HAP-1 (cell line): ENCODE measurements around the gene FAM219B.

ENCODE experiments used
- DNase-seq, 2 experiments: peaks; one replicate each; pipeline ENCODE4 v3.0.0-alpha.2; 2016 to 2020; ENCODE audit warnings: low spot score in 2 of 2
- H3K27me3 ChIP-seq: fragments of 250-450 bp; sonication (Bioruptor Pico); 2 replicates; pipeline ENCODE4 v1.5.1; 2020; ENCODE audit warnings: low read depth, mild to moderate bottlenecking, moderate library complexity
- H3K36me3 ChIP-seq: fragments of 250-450 bp; sonication (Bioruptor Pico); replicated peaks from 2 replicates; pipeline ENCODE4 v1.5.1; 2020; ENCODE audit warnings: mild to moderate bottlenecking
- H3K4me1 ChIP-seq: fragments of 250-450 bp; sonication (Bioruptor Pico); 2 replicates; pipeline ENCODE4 v1.5.1; 2020; ENCODE audit warnings: mild to moderate bottlenecking
- H3K4me3 ChIP-seq: fragments of 250-450 bp; sonication (Bioruptor Pico); 2 replicates; pipeline ENCODE4 v1.5.1; 2020; ENCODE audit warnings: mild to moderate bottlenecking, moderate library complexity
- H3K9me3 ChIP-seq: fragments of 250-450 bp; sonication (Bioruptor Pico); 2 replicates; pipeline ENCODE4 v1.5.1; 2020; ENCODE audit warnings: mild to moderate bottlenecking, moderate library complexity
- in situ Hi-C: fragments of 300-500 bp; cut with MboI; formaldehyde crosslinking; loops from 3 replicates; pipeline ENCODE4 v1.14.3; 2020; ENCODE audit warnings: low sequenced_read_pairs, inconsistent platforms, mixed read lengths

FAM219B gene

DNA sequence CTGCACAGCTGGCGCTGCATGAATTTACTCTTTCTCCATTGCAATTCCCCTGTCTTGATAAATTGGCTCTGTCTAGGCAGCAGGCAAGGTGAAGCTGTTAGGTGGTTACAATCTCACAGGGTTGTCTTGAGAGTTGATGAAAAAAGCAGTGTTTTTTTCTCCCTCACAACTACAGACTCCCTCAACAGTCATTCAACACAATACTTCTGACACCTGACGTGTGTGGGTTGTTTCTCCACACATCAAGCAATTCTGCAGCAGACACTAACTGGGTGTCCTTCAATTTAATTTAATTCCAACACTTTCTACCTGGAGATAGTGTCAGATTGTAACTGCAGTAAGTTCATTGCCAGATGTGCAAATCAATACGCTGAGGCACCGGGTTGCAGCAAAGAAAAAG is 28.4 kb downstream of the FAM219B start:
- Histone ChIP-seq H3K9me3 (peaks cover 18% of the 10 kb centered on the region), H3K27me3 (no peaks in the 10 kb centered on the region), H3K4me3 (no peak overlapping the region), H3K36me3 (no peaks in the 10 kb centered on the region), H3K4me1 (peaks cover 8% of the 10 kb centered on the region)
- DNase-seq: peak in 1 of 2 experiments; percentile 2
- in situ Hi-C loops: no loop called here

DNA sequence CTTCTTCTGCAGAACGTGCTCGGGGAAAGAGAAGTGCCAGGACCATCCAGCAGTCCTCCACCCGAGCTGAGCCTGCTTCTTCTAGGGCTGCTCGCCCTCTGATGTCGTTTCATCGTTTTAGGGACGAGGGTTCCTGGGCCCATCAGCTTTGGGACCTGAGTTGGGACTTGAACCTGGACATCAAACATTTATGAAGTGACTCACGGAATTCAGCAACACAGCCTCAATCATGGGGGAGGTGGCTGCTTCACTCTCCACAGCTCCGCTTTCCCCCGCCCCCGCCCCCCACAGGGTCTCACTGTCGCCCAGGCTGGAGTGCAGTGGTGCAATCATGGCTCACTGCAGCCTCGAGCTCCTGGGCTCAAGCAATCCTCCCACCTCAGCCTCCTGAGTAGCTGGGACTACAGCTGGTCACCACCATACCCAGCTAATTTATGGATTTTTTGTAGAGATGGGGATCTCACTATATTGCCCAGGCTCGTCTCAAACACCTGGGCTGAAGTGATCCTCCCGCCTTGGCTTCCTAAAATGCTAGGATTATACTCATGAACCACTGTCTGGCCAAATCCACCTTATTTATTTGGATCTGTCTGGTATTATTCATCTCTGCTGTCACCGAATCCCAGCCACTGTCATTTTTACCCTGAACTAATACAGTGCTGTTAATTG is 32.8 kb downstream of the FAM219B start:
- Histone ChIP-seq H3K9me3 (peaks cover 2% of the 10 kb centered on the region; the same call in 1 of the 2 replicates), H3K4me1 (peaks cover 34% of the 10 kb centered on the region), H3K4me3 (peak overlapping the region; percentile 100), H3K27me3 (no peaks in the 10 kb centered on the region), H3K36me3 (peaks cover 11% of the 10 kb centered on the region)
- in situ Hi-C loops: no loop called here
- DNase-seq: peak; percentile 3 to 56

DNA sequence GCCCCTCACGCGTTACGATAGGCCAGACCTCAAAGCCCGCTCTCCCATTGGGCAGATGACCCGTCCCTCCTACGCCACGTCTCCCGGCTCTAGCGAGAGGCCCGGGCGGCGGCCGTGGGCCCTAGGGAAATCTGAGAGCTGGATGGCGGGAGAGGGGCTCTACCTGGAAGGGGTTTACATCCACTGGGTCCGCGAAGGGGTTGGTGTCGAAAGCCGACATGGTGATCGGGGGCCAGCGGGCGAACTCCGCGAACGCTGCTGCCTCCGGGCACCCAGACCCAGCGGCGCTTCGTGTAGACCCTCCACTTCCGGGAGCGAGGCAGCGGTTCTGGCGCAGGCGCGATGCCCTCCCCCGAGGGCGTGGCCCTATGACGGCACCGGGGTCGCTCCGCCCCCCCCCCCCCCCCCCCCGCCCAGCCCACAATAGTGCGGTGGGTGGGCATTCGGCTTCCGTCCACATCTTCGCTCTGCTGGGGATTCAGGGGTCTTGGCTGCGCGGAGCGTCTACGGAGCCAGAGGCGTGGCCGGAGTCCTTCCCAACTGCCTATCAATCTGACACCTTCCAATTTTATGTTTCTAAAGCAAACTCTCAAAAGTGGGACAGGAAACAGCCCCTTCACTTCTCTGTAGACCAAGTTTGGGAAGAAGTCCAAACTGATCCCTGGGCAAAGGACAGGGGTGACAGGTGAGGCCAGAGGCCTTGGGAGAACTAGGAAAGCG is 33.5 kb downstream of the FAM219B start, which contains the start of gene SCAMP2:
Gene SCAMP2, minus strand, starts transcription at position 330 of the 720 bp plus-strand sequence. Its CDS starts 110 bp downstream, at position 220.
- H3K4me1 ChIP-seq: peaks cover 34% of the 10 kb centered on the region
- H3K27me3 ChIP-seq: no peaks in the 10 kb centered on the region
- H3K36me3 ChIP-seq: peaks cover 18% of the 10 kb centered on the region
- DNase-seq: peak; percentile 100
- H3K4me3 ChIP-seq: peak within 1 kb of the TSS; percentile 100
- in situ Hi-C loops: no loop called here
- H3K9me3 ChIP-seq: peaks cover 3% of the 10 kb centered on the region

DNA sequence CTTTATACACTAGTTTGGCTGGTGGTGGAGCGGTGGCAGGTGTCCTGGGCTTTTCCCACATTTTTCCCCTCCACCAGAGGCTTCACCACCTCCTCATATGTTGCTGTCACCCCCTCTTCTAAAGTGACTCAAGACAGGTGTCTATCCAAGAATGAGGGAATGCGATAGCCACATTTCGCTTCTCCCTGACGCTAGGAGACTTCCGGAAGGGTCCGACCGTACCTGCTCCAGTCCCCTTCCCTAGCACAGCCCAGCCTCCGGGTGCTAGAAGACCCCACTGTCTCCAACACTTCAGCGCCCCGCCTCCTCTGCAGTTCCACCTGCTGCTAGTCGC is 34.0 kb downstream of the FAM219B start:
- Histone ChIP-seq H3K9me3 (peaks cover 4% of the 10 kb centered on the region), H3K4me1 (peaks cover 34% of the 10 kb centered on the region), H3K36me3 (peaks cover 23% of the 10 kb centered on the region), H3K27me3 (no peaks in the 10 kb centered on the region), H3K4me3 (peak overlapping the region; percentile 100)
- in situ Hi-C loops: no loop called here
- DNase-seq: no peak

DNA sequence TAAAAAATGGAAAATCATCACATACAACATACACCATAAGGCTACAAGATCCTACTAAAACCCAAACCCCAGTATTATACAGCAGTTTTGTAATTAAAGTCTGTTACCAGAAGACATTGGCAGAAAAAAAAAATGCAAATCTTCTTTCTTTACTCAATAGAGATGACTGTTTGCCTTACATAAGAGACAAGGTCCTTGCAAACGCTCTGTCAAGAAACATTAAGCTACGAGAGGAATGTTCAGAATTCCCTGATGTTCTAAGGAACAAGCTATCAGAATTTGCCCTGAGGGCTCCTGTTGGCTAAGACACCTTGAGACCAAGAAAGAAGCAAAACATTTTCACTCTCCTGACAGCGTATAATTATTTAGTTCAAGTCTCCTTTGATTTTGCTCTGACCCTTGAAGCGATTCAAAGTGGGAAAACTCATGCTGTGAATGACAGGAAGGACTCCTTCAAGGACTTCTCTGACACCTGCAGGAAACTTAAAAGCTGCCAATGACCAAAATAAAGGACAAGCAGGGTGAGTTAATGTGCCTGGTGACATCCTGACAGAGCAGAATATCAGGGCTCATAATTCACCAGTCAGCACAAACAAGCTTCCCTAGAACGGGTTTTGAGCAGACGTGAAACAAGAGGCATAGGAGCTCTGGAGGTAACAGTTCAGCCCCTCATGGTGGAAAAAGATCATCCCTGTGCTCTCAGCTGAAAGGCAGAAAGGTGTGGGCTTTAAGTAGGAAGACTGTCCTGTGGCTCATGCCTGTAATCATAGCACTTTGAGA is 36.0 kb downstream of the FAM219B start:
- peaks cover 30% of the 10 kb centered on the region for H3K36me3 ChIP-seq
- peaks cover 4% of the 10 kb centered on the region for H3K9me3 ChIP-seq
- no peak overlapping the region for H3K4me3 ChIP-seq
- peaks cover 34% of the 10 kb centered on the region for H3K4me1 ChIP-seq
- H3K27me3 ChIP-seq: no peaks in the 10 kb centered on the region
- DNase-seq: peak; percentile 74 to 84
- in situ Hi-C loops: no loop called here

DNA sequence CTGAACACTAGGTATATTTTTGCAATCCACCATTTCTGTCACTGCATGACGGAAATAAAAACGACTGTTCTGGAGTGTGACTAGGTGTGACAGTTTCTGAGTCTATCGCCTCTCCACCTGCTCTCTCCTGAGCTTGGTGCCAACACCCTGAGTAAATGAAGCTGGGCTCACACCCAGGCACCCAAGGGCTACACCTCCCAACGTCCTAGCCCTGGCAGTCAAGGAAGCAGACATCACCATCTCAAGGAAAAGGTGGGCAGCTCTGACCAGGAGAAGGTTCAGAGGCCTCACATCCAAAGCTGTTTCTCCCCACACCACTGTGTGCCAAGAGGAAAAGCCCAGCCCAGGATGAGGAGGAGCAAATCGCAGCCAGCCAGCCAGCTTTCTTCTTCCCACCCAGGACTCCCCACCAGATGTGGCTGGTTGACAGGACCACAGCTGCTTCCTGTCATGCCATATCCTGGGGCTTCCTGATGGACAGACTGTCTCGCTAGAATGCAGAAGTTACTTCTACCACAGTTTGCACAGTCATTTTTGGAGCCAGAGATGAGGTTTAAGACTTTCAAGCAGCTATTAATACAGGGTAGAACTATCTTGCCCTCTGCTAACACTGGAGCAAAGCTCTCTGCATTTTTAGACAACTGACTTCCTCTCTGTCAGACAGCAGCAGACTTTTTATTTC is 36.8 kb downstream of the FAM219B start:
- peaks cover 30% of the 10 kb centered on the region for H3K36me3 ChIP-seq
- no peak for DNase-seq
- no peaks in the 10 kb centered on the region for H3K27me3 ChIP-seq
- H3K4me3 ChIP-seq: no peak overlapping the region
- in situ Hi-C loops: no loop called here
- H3K9me3 ChIP-seq: peaks cover 2% of the 10 kb centered on the region; the same call in 1 of the 2 replicates
- H3K4me1 ChIP-seq: peaks cover 34% of the 10 kb centered on the region

DNA sequence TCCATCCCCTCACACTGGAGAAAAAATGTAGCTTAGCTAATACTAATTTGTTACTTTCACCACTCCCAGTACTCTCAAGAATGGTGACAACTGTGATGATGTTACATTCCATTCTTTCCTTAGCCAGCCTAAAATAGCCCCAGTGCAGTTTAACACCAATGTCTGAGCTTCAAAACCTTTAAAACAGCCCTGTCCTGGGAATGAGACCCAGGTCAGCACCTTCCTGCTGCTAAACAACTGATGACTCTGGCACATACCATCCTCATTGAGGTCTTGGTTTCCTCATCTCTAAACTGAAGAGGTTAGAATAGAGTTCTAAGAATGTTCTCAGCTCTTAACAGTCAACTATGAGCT is 37.3 kb downstream of the FAM219B start:
- no peaks in the 10 kb centered on the region for H3K27me3 ChIP-seq

DNA sequence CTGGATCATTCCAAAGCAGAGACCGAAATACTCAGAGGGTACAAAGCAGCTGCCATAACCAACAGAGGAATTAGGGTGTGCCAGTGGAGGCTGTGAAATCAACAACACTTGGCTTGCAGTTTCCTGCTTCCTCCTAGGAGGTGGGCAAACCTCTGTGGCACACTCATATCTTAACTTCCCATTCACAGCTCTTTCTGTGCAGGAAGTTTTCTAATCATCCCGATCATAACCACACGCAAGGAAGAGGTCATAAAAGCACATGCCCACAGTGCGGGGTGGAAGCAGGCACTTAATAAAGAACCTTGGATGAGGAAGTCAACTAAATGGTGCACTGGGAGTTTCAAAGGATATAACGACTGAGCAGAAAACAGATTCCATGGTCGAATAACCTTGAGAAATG is 38.6 kb downstream of the FAM219B start:
- H3K4me1 ChIP-seq: peaks cover 26% of the 10 kb centered on the region
- no peak for DNase-seq
- peaks cover 2% of the 10 kb centered on the region; the same call in 1 of the 2 replicates for H3K9me3 ChIP-seq
- no peaks in the 10 kb centered on the region for H3K27me3 ChIP-seq
- H3K36me3 ChIP-seq: peaks cover 34% of the 10 kb centered on the region
- in situ Hi-C loops: no loop called here
- no peak overlapping the region for H3K4me3 ChIP-seq

More for the DNA sequence above, 37.3 kb downstream of the FAM219B start:
- H3K36me3 ChIP-seq: peaks cover 33% of the 10 kb centered on the region
- peaks cover 34% of the 10 kb centered on the region for H3K4me1 ChIP-seq
- H3K4me3 ChIP-seq: no peak overlapping the region
- DNase-seq: no peak
- peaks cover 2% of the 10 kb centered on the region; the same call in 1 of the 2 replicates for H3K9me3 ChIP-seq
- in situ Hi-C loops: no loop called here

DNA sequence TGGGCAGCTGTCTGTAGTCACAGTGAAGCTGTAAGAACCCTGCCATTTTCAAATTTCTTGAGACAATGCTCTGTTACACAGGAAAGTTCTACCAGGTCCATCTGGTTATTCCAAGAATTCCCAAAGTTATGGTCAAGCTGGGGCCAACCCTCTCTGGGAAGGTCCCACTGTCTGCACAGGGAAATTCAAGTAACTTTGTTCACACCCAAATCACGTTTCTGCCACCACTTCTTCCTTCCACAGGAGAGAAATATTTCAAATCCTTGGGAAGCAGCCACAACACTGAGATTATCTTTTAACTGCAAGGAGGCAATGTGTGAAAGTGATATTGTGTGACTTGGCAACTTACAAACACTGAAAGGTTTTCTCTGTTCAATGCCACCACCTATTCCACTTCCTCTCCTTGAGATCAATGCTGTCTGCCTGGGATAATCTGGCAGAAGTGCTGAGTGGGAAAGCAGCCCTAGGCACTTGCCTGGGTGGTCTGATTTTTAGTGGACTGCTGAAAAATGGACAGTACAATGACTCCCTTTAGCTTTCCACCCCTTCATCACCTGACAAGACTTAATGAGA is 39.1 kb downstream of the FAM219B start:
- no peaks in the 10 kb centered on the region for H3K27me3 ChIP-seq
- H3K4me3 ChIP-seq: no peak overlapping the region
- peaks cover 26% of the 10 kb centered on the region for H3K4me1 ChIP-seq
- no peak for DNase-seq
- peaks cover 34% of the 10 kb centered on the region for H3K36me3 ChIP-seq
- in situ Hi-C loops: no loop called here
- peaks cover 2% of the 10 kb centered on the region; the same call in 1 of the 2 replicates for H3K9me3 ChIP-seq

DNA sequence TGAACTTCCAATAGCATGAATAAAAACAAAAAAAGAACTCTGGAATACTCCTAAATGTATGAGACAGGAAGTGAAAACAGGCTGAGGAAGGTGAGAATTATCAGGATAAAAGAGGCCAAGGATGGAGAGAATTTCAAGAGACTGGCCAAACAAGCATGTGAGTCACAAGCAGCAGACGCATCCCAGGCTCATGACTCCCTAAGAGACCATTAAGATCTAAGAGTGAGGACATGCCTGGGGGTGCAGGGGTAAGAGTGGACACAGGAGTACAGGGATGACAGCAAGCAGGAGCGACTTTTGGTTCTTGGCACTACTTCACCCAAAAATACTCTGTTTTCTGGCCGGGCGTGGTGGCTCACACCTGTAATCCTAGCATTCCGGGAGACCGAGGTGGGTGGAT is 40.6 kb downstream of the FAM219B start:
- in situ Hi-C loops: no loop called here
- DNase-seq: no peak
- H3K4me1 ChIP-seq: peaks cover 19% of the 10 kb centered on the region

DNA sequence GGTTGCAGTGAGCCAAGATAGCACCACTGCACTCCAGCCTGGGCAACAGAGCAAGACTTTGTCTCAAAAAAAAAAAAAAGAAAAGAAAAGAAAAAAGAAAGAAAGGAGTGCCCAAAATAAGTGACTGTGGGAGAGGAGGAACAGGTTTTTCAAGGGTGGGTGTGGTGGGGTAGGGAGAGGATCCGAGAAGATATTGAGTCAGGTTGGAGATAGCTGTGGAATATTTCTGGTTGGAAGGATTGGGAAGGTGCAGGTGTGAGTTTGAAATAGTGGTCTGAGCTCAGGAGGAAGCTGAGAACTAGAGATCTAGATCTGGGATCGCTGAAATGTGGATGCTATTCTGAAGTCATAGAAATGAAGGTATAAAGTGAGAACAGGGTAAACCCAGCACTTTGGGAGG is 41.3 kb downstream of the FAM219B start:
- Histone ChIP-seq H3K36me3 (peaks cover 34% of the 10 kb centered on the region), H3K4me3 (no peak overlapping the region), H3K9me3 (peaks cover 2% of the 10 kb centered on the region; the same call in 1 of the 2 replicates), H3K4me1 (peaks cover 11% of the 10 kb centered on the region), H3K27me3 (no peaks in the 10 kb centered on the region)
- in situ Hi-C loops: no loop called here
- no peak for DNase-seq

More for the DNA sequence above, 40.6 kb downstream of the FAM219B start:
- peaks cover 34% of the 10 kb centered on the region for H3K36me3 ChIP-seq
- H3K27me3 ChIP-seq: no peaks in the 10 kb centered on the region
- no peak overlapping the region for H3K4me3 ChIP-seq
- H3K9me3 ChIP-seq: peaks cover 2% of the 10 kb centered on the region; the same call in 1 of the 2 replicates

DNA sequence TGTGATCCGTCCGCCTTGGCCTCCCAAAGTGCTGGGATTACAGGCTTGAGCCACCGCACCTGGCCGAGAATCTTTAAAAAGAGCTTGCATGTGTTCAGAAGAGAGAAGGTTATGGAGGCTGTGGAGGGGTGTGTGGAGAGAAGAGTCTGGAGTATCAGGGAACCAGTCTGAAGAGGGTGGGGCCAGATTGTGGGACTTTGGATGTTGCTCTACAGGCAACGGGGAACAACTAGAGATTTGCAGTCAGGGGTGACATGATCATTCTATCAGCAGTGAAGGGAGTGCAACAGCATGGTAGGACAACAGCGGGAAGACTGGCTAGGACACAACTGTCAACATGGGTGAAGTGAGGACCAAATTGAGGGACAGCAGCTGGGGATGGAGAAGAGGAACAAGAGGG is 42.4 kb downstream of the FAM219B start:
- peaks cover 27% of the 10 kb centered on the region for H3K36me3 ChIP-seq
- no peak for DNase-seq
- H3K4me3 ChIP-seq: no peak overlapping the region
- in situ Hi-C loops: no loop called here
- peaks cover 2% of the 10 kb centered on the region; the same call in 1 of the 2 replicates for H3K9me3 ChIP-seq
- no peaks in the 10 kb centered on the region for H3K27me3 ChIP-seq
- H3K4me1 ChIP-seq: 0 out of 2 replicates have a peak, but pooled peaks cover under 1% of the 10 kb centered on the region
